ENCODE data around the gene CCDC157.

Gene CCDC157

GRCh38 chr22:30356449-30357235, at the start of gene CCDC157, which contains the start of gene SF3A1:
Gene CCDC157 (plus strand): TSS chr22:30357007. CDS start chr22:30366001, 8,994 bp downstream.
Gene SF3A1 (minus strand): TSS chr22:30356894. CDS start chr22:30356792, 102 bp downstream.
- peak; percentile 73 to 87 (median 73) for DNase-seq (ENCODE audit: low read depth in 3 of 3)

GRCh38 chr22:30307041-30307574, 49.7 kb upstream of the CCDC157 start:
- DNase-seq (ENCODE audit: low read depth in 3 of 3) = no peak

DNA sequence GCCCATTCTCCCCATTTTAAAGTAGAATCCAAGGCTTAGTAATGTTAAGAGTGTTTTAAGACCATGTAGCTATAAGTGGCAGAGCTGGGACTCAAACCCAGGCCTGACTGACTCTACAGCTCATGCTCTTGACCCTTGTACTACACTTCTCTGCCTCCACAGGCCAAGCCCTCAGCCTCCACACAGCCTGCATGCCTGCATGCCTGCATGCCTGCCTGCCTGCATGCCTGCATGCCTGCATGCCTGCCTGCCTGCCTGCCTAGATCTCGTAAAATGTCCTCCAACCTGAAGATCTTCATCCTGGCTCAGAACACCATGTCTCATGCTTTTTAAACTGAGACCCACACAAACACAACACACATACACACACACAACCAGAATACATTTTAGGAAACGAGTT, 48.7 kb upstream of the CCDC157 start:
- DNase-seq (ENCODE audit: low read depth in 3 of 3) = no peak

GRCh38 chr22:30308518-30309230, 48.1 kb upstream of the CCDC157 start:
- no peak for DNase-seq (ENCODE audit: low read depth in 3 of 3)

DNA sequence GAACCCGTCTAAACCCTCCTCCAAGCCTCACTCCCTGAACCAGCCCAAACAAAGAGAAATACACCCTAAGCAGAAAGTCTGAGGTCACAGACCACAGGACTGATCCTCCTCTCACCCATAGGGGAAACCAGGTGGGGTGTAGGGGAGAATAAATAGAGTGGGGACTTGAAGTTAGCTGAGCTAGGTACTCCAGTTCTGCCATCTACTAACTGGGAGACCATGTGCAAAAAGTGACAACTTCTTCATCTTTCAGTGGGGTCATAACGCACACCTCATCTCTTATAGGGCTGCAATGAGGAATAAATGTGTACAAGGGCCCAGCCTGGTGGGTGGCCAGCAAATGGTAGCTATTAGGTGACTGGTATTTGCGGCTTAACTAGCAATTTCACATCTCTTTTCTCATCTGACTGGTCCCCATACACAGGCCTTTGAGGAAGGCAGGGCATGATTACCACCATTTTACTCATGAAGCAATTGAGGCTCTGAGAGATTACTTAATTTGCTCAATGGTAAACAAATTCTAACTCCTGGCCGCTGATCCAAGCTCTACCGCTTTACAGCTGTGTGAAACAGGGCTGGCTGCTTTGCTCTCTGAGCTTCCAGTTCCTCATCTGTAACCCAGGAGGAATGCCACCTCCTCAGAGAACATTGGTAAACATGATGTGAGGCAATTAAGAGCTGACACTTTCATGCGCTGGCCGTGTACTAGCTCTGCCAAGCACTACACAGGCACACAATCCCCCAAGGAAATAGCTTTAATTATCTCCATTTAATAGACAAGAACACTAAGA, 46.7 kb upstream of the CCDC157 start:
- no peak for DNase-seq (ENCODE audit: low read depth in 3 of 3)

GRCh38 chr22:30310881-30311771, 45.7 kb upstream of the CCDC157 start:
- no peak for DNase-seq (ENCODE audit: low read depth in 3 of 3)

- DNase-seq (ENCODE audit: low read depth in 3 of 3) = no peak
These were observed 44.8 kb upstream of the CCDC157 start for GRCh38 chr22:30312053-30312452.

- no peak for DNase-seq (ENCODE audit: low read depth in 3 of 3)
These were observed 43.1 kb upstream of the CCDC157 start for GRCh38 chr22:30313527-30314363.

DNA sequence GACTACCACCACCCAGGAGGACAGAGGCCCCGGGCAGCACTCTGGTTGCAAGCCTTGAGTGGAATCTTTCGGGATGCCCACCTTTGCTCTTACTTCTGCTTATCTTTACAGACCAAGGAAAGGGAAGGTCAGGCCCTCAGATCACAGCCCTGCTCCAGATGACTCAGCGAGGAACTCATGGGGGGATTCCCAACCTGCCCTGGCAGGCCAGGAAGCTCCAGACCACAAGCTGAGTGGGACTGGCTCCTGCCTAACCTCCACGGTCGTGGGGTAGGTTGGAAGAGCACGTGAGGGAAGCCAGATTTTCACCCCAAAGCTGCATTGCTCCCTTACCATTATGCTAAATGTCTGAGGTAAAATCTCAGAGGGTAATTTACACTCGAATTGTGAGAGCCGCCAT, 41.9 kb upstream of the CCDC157 start:
- DNase-seq (ENCODE audit: low read depth in 3 of 3) = peak in 1 of 3 experiments; percentile 48

DNA sequence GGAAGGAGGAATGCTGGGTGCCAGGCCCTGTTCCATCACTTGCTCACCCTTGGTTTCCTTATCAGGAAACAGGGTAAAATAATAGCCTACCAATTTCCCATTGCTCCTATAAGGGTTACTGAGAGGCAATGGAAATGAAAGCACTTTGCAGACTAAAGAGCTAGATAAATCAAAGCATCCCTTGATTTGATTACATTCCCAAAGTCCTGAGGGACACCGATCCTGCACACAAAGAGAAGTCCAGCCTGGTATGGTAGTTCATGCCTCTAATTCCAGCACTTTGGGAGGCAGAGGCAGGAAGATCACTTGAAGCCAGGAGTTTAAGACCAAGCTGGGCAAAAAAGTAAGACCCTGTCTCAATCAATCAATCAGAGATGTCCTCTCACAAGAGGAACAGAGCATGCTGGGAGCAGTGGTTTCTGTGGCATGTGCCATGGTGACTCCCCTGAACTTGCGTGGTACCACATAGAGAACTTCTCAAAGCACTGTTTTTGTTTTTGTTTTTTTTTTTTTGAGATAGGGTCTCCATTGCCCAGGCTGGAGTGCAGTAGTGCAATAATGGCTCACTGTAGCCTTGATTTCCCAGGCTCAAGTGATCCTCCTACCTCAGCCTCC, 40.7 kb upstream of the CCDC157 start:
- no peak for DNase-seq (ENCODE audit: low read depth in 3 of 3)

DNA sequence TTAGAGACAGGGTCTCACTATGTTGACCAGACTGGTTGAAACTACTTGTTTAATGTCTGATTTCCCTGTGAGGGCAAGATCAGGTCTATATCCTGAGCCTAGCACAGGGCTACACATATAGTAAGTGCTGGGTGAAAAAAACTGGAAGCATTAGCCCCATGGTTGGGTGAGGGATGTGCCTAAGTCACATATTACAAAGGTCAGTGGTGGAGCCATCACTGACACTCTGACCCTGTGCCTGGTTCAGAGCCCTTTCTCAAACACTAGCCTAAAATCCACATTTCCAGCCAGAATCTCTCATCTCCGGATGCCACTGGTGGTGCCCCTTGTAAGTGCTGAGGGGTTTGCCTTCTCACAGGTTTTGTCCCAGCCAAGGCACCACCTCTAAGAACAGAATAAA, 39.0 kb upstream of the CCDC157 start:
- no peak for DNase-seq (ENCODE audit: low read depth in 3 of 3)

- no peak for DNase-seq (ENCODE audit: low read depth in 3 of 3)
These were observed 37.9 kb upstream of the CCDC157 start for GRCh38 chr22:30318799-30319419.

DNA sequence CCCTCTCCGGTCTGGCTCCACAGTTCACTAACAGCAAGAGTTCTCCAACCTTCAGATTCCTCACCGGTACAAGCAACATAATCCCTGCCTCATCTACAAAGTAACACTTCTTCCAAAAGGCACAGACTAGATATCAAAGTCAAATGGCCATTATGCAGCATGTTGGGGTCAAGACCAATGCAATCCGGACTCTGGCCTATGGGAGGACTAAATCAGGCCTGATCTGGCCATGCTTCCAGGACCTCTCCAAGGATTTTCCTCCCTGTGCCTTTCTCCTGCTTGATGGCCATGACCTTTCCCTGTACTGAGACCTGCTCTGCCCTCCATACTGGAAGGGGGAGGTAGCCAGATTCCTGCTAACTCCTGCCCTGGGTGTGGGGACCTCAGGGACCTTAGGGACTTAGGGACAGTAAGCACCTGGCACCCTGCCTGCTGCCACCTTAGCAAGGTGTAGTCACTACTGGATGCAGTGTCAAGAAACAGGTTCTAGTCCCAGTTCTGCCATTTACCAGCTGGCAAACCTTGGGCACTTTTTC, 36.7 kb upstream of the CCDC157 start:
- no peak for DNase-seq (ENCODE audit: low read depth in 3 of 3)

GRCh38 chr22:30321461-30321860, 35.3 kb upstream of the CCDC157 start:
- no peak for DNase-seq (ENCODE audit: low read depth in 3 of 3)

DNA sequence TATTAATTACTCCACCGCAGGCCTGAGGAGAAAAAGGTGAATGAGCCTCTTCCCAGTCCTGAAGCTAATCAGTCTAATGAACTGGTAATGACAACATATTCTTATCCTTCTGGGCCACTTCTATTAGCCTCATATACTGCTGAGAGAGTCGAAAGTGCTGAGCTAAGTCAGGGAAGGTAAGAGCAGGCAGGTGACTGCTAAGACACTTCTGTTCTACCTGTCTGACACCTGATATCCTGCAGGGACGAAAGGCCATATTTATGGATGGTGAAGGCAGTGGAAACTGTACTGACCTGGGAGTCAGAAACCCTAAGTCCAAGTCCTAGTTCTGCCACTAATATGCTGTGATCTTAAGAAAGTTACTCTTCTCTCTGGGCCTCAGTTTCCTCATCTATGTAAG, 33.6 kb upstream of the CCDC157 start:
- DNase-seq (ENCODE audit: low read depth in 3 of 3) = no peak

DNA sequence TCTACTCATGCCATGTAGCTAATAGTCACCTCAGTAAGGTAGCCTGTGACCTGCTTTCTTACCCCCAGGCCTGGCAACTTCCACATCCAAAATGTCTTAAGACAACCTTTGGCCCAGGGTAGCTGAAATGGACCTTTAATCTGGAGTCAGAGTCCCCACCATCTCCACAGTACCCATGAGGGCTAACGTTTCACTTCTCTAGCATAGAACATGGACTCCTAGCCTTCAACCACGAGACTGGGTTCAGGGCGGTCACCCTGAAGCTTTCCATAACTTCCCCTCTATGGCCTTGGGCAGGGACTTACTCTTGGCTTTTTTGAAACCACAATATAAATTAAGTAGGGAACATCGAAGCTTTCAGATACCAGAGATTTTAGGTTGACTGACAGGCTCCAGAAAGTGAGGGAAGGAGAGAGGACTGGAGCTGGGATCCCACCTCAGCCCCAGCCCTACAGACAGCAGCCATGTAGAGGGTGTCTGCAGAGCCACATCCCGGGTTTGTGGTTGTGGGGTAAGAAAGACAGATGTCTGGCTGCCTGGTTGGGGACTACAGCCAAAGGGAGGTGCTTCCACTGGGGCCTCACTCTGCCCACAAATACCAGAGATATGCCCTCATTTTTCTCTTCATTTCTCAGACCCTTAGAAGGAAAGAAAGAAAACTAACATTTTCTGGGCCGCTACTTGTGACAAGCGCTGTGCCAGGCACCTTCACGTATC, 32.6 kb upstream of the CCDC157 start:
- DNase-seq (ENCODE audit: low read depth in 3 of 3) = no peak

- DNase-seq (ENCODE audit: low read depth in 3 of 3) = no peak
These were observed 31.6 kb upstream of the CCDC157 start for GRCh38 chr22:30325065-30325720.

All from stimulated activated CD4-positive, alpha-beta T cell treated with anti-CD3 and anti-CD28 coated beads, TNF-alpha, amount 100 ng/mL, for 24 hours (primary cell).